GM19455 (cell line): ENCODE results near the gene COL23A1.

ENCODE experiments used
- ATAC-seq: cut with Tn5 transposase; IDR thresholded peaks from one replicate; pipeline ENCODE4 v1.9.1; 2021; ENCODE audit not compliant: unreplicated experiment

The COL23A1 gene

GRCh38 chr5:178367736-178368120, 222.5 kb downstream of the COL23A1 start:
- ATAC-seq = no peak

GRCh38 chr5:178366998-178367735, 223.0 kb downstream of the COL23A1 start:
- no peak for ATAC-seq

GRCh38 chr5:178365501-178366440, 224.4 kb downstream of the COL23A1 start:
- no peak for ATAC-seq

GRCh38 chr5:178364326-178364675, 225.9 kb downstream of the COL23A1 start:
- ATAC-seq = no peak

- ATAC-seq = no peak
These were observed 226.5 kb downstream of the COL23A1 start for GRCh38 chr5:178363501-178364325.

DNA sequence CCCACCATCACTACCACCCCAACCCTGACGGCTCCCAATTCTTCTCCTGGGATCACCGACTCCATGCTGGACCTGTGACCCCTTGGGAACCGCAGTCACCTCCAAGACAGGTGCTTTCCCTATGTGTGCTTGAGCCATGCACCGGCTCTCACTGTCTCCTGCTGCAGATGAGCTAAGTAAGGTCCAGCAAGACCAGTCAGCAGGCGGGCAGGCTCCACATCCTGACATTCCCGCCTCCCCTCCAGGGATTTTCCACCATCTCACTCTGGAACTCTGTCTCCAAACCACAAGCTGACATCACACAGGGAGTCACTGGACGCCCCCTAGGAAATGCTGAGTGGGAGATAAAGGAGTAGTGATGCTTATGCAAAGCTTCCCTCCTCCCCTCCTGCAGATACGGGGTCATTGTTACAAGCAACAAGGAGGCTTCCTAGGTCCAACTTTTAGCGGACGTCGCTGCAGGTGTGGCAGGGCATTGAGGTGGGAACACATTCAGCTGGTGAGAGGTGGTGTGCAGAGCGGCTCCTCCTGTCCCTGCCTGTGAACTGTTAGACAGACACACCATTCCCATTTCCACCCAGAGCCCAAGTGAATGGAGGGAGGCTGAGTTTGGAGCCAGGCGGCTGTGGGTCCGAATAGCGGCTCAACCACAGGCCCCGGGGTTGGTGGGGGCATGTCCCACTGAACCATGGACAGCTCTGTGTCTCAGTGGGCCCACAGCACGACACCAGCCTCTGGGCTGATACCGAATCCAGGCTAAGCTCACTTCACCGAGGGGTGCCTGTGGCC, 228.3 kb downstream of the COL23A1 start:
- ATAC-seq = no peak

DNA sequence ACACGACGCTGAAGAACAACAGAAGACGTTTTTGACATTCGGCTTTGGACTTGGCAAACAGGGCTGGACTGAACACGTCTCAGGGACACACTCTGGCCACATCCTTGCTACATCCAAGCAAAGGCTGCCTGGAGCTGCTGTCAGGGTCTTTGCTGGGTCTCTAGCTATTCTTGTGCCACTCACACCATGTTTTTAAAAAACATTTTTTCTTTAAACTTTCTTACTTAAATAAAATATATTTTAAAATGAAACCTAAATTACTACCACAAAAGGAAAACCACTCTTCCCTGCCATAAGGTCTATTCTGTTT, 229.3 kb downstream of the COL23A1 start:
- no peak for ATAC-seq

DNA sequence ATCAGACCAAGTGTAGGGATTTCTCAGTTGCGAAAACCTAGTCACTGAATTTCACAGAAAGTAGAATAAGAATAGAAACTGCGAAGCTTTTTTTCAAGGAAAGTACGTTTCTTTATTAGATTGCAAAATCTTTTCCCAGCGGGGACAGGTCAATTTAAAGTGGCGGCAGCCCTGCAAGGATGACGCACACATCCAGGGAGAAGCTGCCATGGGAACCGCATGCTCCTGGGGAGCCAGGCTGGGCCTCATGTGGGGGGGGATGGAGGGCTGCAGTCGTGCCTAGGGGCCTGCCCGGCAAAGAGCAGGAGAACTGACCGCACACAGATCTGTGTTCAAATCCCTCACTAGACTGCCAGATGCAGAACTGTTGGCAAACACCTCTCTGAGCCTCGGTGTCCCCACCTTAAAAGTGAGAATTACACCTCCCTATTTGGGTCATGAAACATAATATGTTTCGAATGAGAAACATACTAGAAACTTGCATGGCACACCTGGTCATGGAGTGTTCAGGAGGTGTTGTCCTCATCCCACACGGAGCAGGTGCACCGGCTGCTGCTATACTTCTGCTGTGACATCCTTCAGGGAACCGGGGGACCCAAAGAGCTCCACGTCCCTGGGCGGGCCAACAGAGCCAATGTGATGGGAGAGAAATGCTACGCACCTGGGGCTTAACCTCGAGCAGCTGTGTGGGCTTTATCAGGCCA, 229.8 kb downstream of the COL23A1 start:
- no peak for ATAC-seq

DNA sequence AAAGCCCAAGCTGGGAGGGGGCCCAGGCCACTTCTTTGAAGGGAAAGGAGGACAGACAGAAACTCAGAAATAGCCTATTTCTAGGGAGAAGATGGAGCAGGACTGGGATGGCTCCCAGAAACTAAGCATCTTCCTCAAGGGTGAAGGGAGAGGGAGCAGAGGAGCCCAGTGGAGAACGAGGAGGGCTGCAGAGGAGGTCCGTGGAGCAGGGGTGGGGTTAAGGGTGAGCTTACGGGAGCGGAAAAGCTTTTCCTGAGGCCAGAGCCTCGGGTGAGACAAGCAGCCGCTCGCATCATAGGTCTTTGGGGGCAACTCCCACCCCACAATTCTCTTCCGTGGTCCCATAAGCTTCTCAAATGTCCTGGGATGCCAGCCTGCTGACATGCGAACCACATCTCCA, 230.5 kb downstream of the COL23A1 start:
- no peak for ATAC-seq

DNA sequence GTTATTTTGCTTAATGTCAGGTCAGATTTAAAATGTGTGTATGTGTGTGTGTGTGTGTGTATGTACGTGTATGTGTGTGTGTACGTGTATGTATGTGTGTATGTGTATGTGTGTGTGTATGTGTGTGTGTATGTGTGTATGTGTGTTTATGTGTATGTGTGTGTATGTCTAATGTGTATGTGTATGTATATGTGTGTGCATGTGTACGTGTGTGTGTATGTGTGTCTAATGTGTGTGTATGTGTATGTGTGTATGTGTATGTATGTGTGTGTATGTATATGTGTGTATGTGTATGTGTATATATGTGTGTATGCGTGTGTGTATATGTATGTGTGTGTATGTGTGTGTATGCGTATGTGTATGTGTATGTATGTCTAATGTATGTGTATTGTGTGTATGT, 232.5 kb downstream of the COL23A1 start:
- no peak for ATAC-seq

- no peak for ATAC-seq
These were observed 233.1 kb downstream of the COL23A1 start for GRCh38 chr5:178357121-178357521.

DNA sequence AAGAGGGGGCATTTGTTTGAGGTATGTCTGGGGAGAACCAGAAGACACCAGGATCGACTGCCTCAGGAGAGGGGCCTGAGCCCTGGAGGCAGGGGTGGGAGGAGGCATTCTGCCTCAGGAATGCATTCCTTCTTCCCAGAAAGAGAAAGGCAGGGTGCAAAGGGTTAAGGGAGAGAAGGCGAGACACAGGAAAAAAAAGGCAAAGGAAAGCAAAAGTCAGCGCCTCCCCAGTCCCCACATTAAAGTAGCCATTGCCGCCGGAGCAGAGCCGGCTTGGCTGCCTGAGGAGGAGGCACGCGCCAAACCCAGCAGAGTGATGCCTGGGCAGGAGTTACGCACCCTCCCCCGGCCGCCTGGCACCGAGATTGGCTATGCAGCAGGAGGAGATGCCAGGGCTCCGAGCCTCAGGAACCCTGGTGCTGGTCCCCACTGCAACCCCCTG, 233.7 kb downstream of the COL23A1 start:
- ATAC-seq = no peak

- ATAC-seq = no peak
These were observed 234.5 kb downstream of the COL23A1 start for GRCh38 chr5:178355671-178356070.

- no peak for ATAC-seq
These were observed 236.7 kb downstream of the COL23A1 start for GRCh38 chr5:178353461-178353860.

- no peak for ATAC-seq
These were observed 238.2 kb downstream of the COL23A1 start for GRCh38 chr5:178352035-178352349.

- ATAC-seq = no peak
These were observed 238.8 kb downstream of the COL23A1 start for GRCh38 chr5:178351221-178352034.

- ATAC-seq = no peak
These were observed 239.6 kb downstream of the COL23A1 start for GRCh38 chr5:178350361-178351220.

- ATAC-seq = no peak
These were observed 240.4 kb downstream of the COL23A1 start for GRCh38 chr5:178349625-178350353.
